A673 (cell line): ENCODE data around the gene TSSC4. TPM values are rescaled to one million over a fixed set of nuclear protein-coding genes. Genes with fewer than 3 reads are reported as not detected.
"Not testable (repeated sequence)": the region's sequence is repeated elsewhere in the genome, so short reads cannot be mapped to it uniquely, and the experiment has no call there.

Experiments used
- BruUV-seq: library from RNA; stranded (reverse); fragments of 400-500 nt; replicated peaks from 2 replicates; lab custom pipeline; 2021; lab: Mats Ljungman, UMichigan
- CTCF ChIA-PET: fragments of 300-600 bp; sonication (Branson Sonifier 250); formaldehyde crosslinking; loops from one replicate; lab custom pipeline; 2022; ENCODE audit warnings: antibody characterized with exemption; lab: Charles Lee
- POLR2A ChIA-PET: fragments of 300-600 bp; sonication (Branson Sonifier 250); formaldehyde crosslinking; loops from one replicate; lab custom pipeline; 2022; ENCODE audit warnings: antibody characterized with exemption; ENCODE audit not compliant: low non-redundant PET; lab: Charles Lee
- DNase-seq: peaks from one replicate; pipeline ENCODE4 v3.0.0-alpha.2; 2015; ENCODE audit warnings: low spot score
- H3K27ac ChIP-seq: fragments of 200-600 bp; sonication (generic); 2 replicates; pipeline ENCODE4 v1.5.1; 2016; ENCODE audit warnings: mixed run types, low read depth, mild to moderate bottlenecking, mixed read lengths, antibody characterized with exemption, low read length; ENCODE audit not compliant: poor library complexity, severe bottlenecking
- H3K27me3 ChIP-seq: fragments of 200-600 bp; sonication (generic); replicated peaks from 2 replicates; pipeline ENCODE4 v1.6.1; 2017; ENCODE audit warnings: mixed run types, low read depth, mild to moderate bottlenecking, mixed read lengths, antibody characterized with exemption, low read length; ENCODE audit not compliant: insufficient read depth, poor library complexity
- H3K36me3 ChIP-seq: fragments of 200-600 bp; sonication (generic); 2 replicates; pipeline ENCODE4 v1.6.1; 2016; ENCODE audit warnings: mixed run types, mild to moderate bottlenecking, mixed read lengths, antibody characterized with exemption, low read length; ENCODE audit not compliant: insufficient read depth, poor library complexity, severe bottlenecking
- H3K4me1 ChIP-seq: fragments of 200-600 bp; sonication (generic); 2 replicates; pipeline ENCODE4 v1.6.1; 2017; ENCODE audit warnings: mixed run types, mild to moderate bottlenecking, mixed read lengths, antibody characterized with exemption, low read length; ENCODE audit not compliant: insufficient read depth, poor library complexity, severe bottlenecking
- H3K4me3 ChIP-seq: fragments of 200-600 bp; sonication (generic); 2 replicates; pipeline ENCODE4 v1.5.1; 2016; ENCODE audit warnings: low read depth, mixed run types, mild to moderate bottlenecking, mixed read lengths, low read length; ENCODE audit not compliant: poor library complexity, severe bottlenecking
- H3K9me3 ChIP-seq: fragments of 200-600 bp; sonication (generic); 2 replicates; pipeline ENCODE4 v1.6.1; 2016; ENCODE audit warnings: mixed run types, low read depth, mild to moderate bottlenecking, mixed read lengths, antibody characterized with exemption, low read length; ENCODE audit not compliant: poor library complexity, severe bottlenecking
- EZH2 ChIP-seq: fragments of 200-600 bp; sonication (generic); IDR thresholded peaks from 2 replicates; pipeline ENCODE4 v1.6.1; 2017; ENCODE audit warnings: borderline replicate concordance, low read depth, mild to moderate bottlenecking, mixed read lengths, antibody characterized with exemption, low read length; ENCODE audit not compliant: poor library complexity, severe bottlenecking
- intact Hi-C: fragments of 100-400 bp; cut with micrococcal nuclease; formaldehyde crosslinking; loops from one replicate; pipeline ENCODE4 v1.10.0; 2022; ENCODE audit not compliant: unreplicated experiment
- total RNA-seq: library from RNA; stranded (reverse); gene quantifications from 2 replicates; pipeline ENCODE4 v1.2.3, GENCODE V29; 2021
- TF ChIP-seq, protein P1 (sequence below): fragments of 300-800, 200-600 bp; sonication (generic); conservative IDR thresholded peaks from 2 replicates; pipeline ENCODE4 v1.5.1; 2017; ENCODE audit warnings: low read depth, mild to moderate bottlenecking, antibody characterized with exemption, low read length, moderate library complexity, mixed read lengths

TSSC4 gene
- total RNA-seq, 1 experiment from 2014 or later: 46.8 TPM

DNA sequence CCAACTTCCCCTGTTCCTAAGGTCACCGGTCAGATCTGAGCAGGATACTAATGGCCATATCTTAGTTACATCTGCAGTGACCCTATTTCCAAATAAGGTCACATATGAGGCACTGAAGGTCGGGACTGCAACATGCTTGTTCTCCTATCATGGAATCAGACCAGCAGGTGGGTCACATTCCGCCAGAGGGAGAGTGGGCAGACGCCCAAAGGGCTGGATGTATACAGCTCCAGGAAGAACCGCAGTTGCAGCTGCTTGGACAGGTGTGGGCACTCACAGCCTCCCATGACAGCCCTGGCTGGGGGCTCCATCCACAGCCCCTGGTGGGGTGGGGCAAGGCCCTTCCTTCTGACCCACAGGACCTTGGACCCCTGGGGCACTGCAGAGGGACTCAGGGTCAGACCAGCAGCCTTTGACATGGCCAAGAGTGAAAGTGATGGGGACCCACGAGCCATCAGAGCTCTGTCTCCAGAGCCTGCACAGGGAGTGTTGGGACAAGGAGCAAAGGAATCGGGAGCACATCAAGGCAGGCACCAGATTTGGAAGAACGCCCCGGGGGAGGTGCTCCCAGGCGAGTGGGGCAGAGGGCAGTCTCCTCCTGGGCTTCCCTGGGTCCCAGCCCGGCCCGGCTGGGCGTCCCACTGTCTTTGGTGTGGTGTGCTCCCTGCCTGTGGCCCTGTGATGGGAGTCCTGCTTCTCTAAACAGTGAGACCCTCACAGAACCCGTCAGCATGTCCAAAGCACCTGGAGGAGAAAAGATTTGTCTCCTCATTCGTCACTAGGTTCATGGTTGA is 36.8 kb upstream of the TSSC4 start:
- TF ChIP-seq EZH2: no peak
- TF ChIP-seq, protein P1, sequence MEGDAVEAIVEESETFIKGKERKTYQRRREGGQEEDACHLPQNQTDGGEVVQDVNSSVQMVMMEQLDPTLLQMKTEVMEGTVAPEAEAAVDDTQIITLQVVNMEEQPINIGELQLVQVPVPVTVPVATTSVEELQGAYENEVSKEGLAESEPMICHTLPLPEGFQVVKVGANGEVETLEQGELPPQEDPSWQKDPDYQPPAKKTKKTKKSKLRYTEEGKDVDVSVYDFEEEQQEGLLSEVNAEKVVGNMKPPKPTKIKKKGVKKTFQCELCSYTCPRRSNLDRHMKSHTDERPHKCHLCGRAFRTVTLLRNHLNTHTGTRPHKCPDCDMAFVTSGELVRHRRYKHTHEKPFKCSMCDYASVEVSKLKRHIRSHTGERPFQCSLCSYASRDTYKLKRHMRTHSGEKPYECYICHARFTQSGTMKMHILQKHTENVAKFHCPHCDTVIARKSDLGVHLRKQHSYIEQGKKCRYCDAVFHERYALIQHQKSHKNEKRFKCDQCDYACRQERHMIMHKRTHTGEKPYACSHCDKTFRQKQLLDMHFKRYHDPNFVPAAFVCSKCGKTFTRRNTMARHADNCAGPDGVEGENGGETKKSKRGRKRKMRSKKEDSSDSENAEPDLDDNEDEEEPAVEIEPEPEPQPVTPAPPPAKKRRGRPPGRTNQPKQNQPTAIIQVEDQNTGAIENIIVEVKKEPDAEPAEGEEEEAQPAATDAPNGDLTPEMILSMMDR: no peak
- Histone ChIP-seq H3K9me3 (no peaks in the 10 kb centered on the region), H3K27ac (no peak overlapping the region), H3K27me3 (no peaks in the 10 kb centered on the region), H3K36me3 (no peaks in the 10 kb centered on the region), H3K4me1 (no peaks in the 10 kb centered on the region), H3K4me3 (no peak overlapping the region)
- no TSS peak for BruUV-seq
- CTCF ChIA-PET: no interaction called here
- intact Hi-C loops: no loop called here
- POLR2A ChIA-PET: no interaction called here
- no peak for DNase-seq

DNA sequence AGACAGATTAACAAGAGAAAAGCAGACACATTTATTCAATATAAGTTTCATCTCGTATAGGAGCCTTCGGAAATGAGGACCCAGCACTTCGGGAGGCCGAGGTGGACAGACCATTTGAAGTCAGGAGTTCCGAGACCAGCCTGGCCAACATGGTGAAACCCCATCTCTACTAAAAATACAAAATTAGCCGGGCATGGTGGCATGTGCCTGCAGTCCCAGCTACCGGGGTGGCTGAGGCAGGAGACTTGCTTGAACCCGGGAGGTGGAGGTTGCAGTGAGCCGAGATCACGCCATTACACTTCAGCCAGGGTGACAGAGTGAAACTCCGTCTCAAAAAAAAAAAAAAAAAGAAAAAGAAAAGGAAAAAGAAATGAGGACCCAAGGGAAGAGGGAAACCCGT is 36.2 kb upstream of the TSSC4 start:
- intact Hi-C loops, H3K27ac ChIP-seq, H3K4me1 ChIP-seq, H3K9me3 ChIP-seq, BruUV-seq, H3K36me3 ChIP-seq, DNase-seq, CTCF ChIA-PET, H3K27me3 ChIP-seq, H3K4me3 ChIP-seq: not testable (repeated sequence)
- POLR2A ChIA-PET: interaction anchor here (0.6 kb wide), 1 partner anchor 125 kb away, joined by 3 read pairs; no protein-coding TSS in a partner anchor

DNA sequence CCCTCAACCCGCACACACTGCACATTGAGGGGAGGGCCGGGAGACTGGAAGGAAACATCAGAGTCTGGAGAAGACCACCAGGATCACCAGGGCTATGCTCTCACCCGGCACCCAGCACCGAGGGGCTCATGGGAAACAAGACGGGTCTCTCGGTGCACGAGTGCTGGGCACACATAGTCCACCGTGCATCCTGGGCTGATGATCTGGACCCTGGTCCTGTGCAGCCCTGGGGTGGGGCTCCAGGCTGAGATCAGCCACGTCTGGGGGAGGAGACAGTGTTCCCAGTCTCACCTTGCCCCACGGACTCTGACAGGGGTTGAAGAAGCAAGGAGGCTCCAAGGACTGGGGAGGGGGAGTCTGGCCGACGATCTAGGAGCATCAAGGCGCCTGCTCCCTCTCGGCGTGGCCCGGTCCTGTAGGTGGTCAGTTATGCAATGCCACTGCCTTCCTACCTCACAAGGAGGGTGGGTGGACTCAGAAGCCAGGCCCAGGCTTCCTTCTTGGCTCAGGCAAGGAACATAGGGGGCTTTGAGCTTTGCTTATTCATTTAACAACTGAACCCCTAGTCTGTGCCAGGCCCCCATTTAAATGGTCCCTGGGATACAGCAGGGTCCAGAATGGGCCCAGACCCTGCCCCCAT is 34.9 kb upstream of the TSSC4 start:
- BruUV-seq: no TSS peak
- POLR2A ChIA-PET: interaction anchor here (0.6 kb wide), 1 partner anchor 59 kb away, joined by 4 read pairs; no protein-coding TSS in a partner anchor
- no peaks in the 10 kb centered on the region for H3K4me1 ChIP-seq
- CTCF ChIA-PET: no interaction called here
- no peaks in the 10 kb centered on the region for H3K36me3 ChIP-seq
- H3K4me3 ChIP-seq: no peak overlapping the region
- no peaks in the 10 kb centered on the region for H3K9me3 ChIP-seq
- no peaks in the 10 kb centered on the region for H3K27me3 ChIP-seq
- no peak for DNase-seq
- no peak for TF ChIP-seq EZH2
- TF ChIP-seq, protein P1: no peak
- intact Hi-C loops: no loop called here
- no peak overlapping the region for H3K27ac ChIP-seq
